ENCODE measurements around the gene TENM4. TPM values are rescaled to one million over a fixed set of nuclear protein-coding genes. Genes with fewer than 3 reads are reported as not detected.

TENM4 gene
- total RNA-seq, 4 donors from 2014 or later, result 31.4 to 44.5 (median 38.0) TPM

DNA sequence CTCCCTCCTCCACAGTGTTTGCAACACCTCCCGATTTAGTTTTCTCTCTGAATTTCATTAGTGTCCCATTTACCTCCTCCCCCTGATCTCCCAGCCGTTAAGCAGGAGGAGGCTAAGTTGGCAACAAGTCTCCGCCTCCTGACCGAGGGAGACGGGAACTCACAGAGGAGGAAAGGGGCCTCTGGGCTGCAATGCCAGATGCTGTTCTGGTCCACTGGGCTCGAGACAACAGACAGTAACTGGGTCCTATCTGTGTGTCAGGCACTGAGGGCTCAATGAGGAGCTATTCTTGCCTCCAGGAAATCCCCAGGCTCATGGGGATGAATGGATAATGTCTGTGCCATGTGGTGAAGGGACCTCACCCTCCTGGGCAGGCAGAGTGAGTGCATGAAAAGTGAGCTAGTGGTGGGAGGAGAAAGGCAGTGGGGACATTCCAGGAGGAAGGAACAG lies 228.1 kb downstream of the TENM4 start:
- TF ChIP-seq EP300 (IDR thresholded peaks at IDR 0.05) (no peak), POLR2A (IDR thresholded peaks at IDR 0.05) (no peak), POLR2AphosphoS5 (IDR thresholded peaks at IDR 0.05) (no peak)
- TF ChIP-seq, protein P1, sequence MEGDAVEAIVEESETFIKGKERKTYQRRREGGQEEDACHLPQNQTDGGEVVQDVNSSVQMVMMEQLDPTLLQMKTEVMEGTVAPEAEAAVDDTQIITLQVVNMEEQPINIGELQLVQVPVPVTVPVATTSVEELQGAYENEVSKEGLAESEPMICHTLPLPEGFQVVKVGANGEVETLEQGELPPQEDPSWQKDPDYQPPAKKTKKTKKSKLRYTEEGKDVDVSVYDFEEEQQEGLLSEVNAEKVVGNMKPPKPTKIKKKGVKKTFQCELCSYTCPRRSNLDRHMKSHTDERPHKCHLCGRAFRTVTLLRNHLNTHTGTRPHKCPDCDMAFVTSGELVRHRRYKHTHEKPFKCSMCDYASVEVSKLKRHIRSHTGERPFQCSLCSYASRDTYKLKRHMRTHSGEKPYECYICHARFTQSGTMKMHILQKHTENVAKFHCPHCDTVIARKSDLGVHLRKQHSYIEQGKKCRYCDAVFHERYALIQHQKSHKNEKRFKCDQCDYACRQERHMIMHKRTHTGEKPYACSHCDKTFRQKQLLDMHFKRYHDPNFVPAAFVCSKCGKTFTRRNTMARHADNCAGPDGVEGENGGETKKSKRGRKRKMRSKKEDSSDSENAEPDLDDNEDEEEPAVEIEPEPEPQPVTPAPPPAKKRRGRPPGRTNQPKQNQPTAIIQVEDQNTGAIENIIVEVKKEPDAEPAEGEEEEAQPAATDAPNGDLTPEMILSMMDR (IDR thresholded peaks at IDR 0.05), result no peak
- no peaks in the 10 kb centered on the region for H3K9me3 ChIP-seq
- no peaks in the 10 kb centered on the region for H3K4me1 ChIP-seq
- H3K4me3 ChIP-seq, result no peak overlapping the region
- H3K27ac ChIP-seq, result no peak overlapping the region
- no peak for DNase-seq (ENCODE audit: low spot score in 2 of 2)
- no peaks in the 10 kb centered on the region for H3K36me3 ChIP-seq
- 56% methylated on average over 6 of the region's 6 CpGs for WGBS
- H3K27me3 ChIP-seq, result no peaks in the 10 kb centered on the region

DNA sequence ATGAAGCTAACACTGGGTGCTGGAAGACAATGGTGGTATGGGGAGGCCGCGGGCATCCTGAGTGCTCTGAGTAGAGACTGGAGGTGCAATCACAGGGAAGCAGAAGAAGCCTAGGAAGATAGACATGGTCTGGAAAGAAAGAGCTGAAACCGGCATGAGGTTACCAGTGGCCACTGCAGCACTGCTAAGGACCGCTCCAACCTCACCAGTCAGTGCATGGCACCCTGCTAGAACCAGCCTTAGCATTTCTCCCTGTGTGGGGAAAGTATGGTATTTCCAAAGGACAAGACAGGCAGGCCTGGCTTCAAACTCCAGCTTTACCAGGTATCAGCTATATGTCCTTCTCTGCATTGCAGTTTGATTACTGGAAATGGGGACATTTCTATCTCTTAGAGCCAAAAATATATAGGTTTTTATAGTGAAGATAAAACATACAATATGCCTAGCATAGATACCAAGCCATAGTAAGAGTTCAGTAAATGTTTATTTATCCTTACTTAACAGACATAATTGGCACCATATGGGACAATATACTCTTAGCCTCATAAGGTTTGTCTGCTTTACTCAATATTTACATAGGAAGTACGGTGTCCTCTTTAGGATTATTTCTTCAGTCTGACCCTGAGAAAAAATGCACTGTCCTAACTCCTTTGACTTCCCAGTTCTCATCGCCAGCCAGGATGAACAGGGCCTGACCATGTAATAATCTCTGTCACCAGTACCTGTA lies 231.1 kb downstream of the TENM4 start:
- TF ChIP-seq POLR2AphosphoS5 (IDR thresholded peaks at IDR 0.05) (no peak), POLR2A (IDR thresholded peaks at IDR 0.05) (no peak), EP300 (IDR thresholded peaks at IDR 0.05) (no peak)
- TF ChIP-seq, protein P1 (IDR thresholded peaks at IDR 0.05), result no peak
- Histone ChIP-seq H3K27ac (no peak overlapping the region), H3K36me3 (no peaks in the 10 kb centered on the region), H3K27me3 (no peaks in the 10 kb centered on the region), H3K9me3 (no peaks in the 10 kb centered on the region), H3K4me3 (no peak overlapping the region), H3K4me1 (no peaks in the 10 kb centered on the region)
- WGBS, result 85% methylated on average over 6 of the region's 6 CpGs
- no peak for DNase-seq (ENCODE audit: low spot score in 2 of 2)

DNA sequence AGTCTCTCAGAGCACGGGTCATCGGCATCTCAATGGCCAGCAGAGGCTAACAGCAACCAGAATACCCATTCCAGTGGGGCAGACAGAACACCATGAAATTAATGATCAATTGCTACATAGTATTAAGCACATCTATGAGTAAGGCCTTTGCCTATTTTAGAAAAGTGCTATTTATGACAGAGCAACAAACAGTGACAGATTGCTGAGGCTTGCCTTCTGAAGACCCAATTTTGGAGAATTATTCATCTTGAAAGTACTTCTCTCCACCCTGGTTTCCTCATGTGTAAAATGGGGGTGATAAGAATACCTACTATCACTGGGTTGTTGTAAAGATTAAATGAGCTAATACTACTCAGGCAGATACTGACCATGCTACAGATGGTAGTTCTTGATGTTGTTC lies 232.7 kb downstream of the TENM4 start:
- Histone ChIP-seq H3K4me1 (no peaks in the 10 kb centered on the region), H3K36me3 (no peaks in the 10 kb centered on the region), H3K9me3 (no peaks in the 10 kb centered on the region), H3K27ac (no peak overlapping the region), H3K27me3 (no peaks in the 10 kb centered on the region), H3K4me3 (no peak overlapping the region)
- no peak for DNase-seq (ENCODE audit: low spot score in 2 of 2)
- WGBS, result 82% methylated on average over 2 of the region's 2 CpGs
- TF ChIP-seq POLR2AphosphoS5 (IDR thresholded peaks at IDR 0.05), result no peak

DNA sequence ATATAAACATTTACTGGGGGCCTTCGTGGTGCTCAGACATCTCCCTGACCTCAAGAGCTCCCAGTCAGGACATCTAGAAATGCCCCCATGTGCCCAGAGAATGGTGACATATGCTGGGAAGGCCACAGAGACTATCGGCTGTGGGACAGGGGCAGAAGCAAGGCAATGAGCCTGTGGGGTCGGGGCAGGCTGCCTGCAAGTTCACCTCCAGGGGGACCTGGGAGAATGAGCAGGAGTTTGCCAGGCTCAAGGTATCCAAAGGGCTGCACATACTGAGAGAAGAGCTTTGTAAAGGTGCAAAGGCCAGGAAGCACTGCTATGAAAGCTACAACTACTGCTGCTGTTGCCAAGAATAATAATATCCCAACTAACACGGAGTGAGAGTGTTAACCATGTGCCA lies 233.9 kb downstream of the TENM4 start:
- H3K9me3 ChIP-seq, result no peaks in the 10 kb centered on the region
- H3K27me3 ChIP-seq, result no peaks in the 10 kb centered on the region
- H3K4me3 ChIP-seq, result no peak overlapping the region
- no peaks in the 10 kb centered on the region for H3K36me3 ChIP-seq
- H3K27ac ChIP-seq, result no peak overlapping the region
- H3K4me1 ChIP-seq, result no peaks in the 10 kb centered on the region
- DNase-seq (ENCODE audit: low spot score in 2 of 2), result no peak
- TF ChIP-seq EP300 (IDR thresholded peaks at IDR 0.05), result no peak
- TF ChIP-seq POLR2A (IDR thresholded peaks at IDR 0.05), result no peak
- no peak for TF ChIP-seq POLR2AphosphoS5 (IDR thresholded peaks at IDR 0.05)
- TF ChIP-seq, protein P1 (IDR thresholded peaks at IDR 0.05), result no peak
- 61% methylated on average over 3 of the region's 4 CpGs for WGBS

DNA sequence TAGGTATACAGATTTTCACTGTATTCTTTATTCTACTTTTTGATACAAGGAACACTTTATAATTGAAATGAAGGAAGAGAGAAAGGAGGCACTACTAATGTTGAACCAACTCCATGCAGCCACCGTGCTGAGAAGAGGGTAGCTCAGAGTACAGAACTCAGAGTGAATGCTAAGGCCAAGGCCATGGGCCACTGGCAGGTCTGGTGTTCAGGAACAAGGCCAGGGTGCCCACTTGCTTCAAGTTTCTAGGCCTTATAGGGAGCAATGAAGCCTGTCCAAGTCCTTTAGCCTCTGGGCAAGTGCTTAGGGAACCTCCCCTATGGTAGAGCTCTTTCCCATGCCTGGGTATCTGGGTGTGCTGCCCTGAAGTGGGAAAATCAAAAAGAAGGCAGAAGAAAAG lies 235.0 kb downstream of the TENM4 start:
- Histone ChIP-seq H3K36me3 (no peaks in the 10 kb centered on the region), H3K9me3 (no peaks in the 10 kb centered on the region), H3K27ac (no peak overlapping the region), H3K4me1 (no peaks in the 10 kb centered on the region), H3K4me3 (no peak overlapping the region), H3K27me3 (no peaks in the 10 kb centered on the region)
- 87% methylated on average over 1 of the region's 1 CpG for WGBS
- TF ChIP-seq POLR2A (IDR thresholded peaks at IDR 0.05) (no peak), POLR2AphosphoS5 (IDR thresholded peaks at IDR 0.05) (no peak), EP300 (IDR thresholded peaks at IDR 0.05) (no peak)
- TF ChIP-seq, protein P1 (IDR thresholded peaks at IDR 0.05), result no peak
- DNase-seq (ENCODE audit: low spot score in 2 of 2), result no peak
